ENCODE results near the gene UBR1.

DNA sequence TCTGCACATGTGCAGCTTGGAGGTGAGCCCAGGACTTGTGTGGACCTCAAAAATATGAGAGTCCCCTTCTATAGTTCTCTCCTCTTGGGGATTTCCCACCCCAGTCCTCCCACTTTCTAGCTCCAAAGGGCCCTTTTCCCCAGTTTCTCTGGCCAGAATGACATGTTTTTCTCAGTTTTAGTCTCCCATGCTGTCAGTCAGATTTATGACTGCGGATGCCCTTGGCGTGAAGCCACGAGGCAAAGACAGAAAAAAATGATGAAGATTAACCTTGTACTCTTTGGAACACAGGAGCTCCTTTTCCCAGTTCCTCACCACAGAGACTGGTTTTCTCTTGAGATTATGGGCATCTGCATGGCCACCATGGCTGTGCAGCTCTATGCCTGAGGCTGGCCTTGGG lies 113.2 kb downstream of the UBR1 start:
- TF ChIP-seq EZH2 (IDR thresholded peaks at IDR 0.05), result no peak
- no peak for TF ChIP-seq POLR2AphosphoS5 (IDR thresholded peaks at IDR 0.05; ENCODE audit: borderline replicate concordance, low read depth, low read length)
- no peak for TF ChIP-seq FOXP2 (optimal IDR thresholded peaks at IDR 0.05; ENCODE audit: control extremely low read depth, extremely low read length, insufficient read depth)
